Stromal cell of bone marrow (primary cell): Measurements from ENCODE around the gene FADS3.
"Not testable (repeated sequence)": the region's sequence is repeated elsewhere in the genome, so short reads cannot be mapped to it uniquely, and the experiment has no call there.

Experiments
- DNase-seq: peaks from one replicate; pipeline ENCODE4 v3.0.0-alpha.2; 2012; ENCODE audit warnings: low read depth

The FADS3 gene

GRCh38 chr11:61898247-61898582 is 6.9 kb upstream of the FADS3 start:
- no peak for DNase-seq

- no peak for DNase-seq
These were observed 6.3 kb upstream of the FADS3 start for GRCh38 chr11:61897387-61898246.

GRCh38 chr11:61896665-61897386 is 5.5 kb upstream of the FADS3 start:
- DNase-seq: no peak

- DNase-seq: no peak
These were observed 4.3 kb upstream of the FADS3 start for GRCh38 chr11:61895718-61896059.

- no peak for DNase-seq
These were observed 3.8 kb upstream of the FADS3 start for GRCh38 chr11:61895046-61895717.

GRCh38 chr11:61893981-61894380 is 2.6 kb upstream of the FADS3 start:
- peak; percentile 93 for DNase-seq

- DNase-seq: no peak
These were observed 683 bp upstream of the FADS3 start for GRCh38 chr11:61892085-61892370.

GRCh38 chr11:61890529-61891330 is 615 bp downstream of the FADS3 start:
- DNase-seq: peak; percentile 50

GRCh38 chr11:61889831-61890230 is 1.5 kb downstream of the FADS3 start:
- no peak for DNase-seq

GRCh38 chr11:61888590-61888989 is 2.8 kb downstream of the FADS3 start:
- DNase-seq: no peak

- peak; percentile 85 for DNase-seq
These were observed 3.4 kb downstream of the FADS3 start for GRCh38 chr11:61887839-61888494.

GRCh38 chr11:61886643-61887042 is 4.7 kb downstream of the FADS3 start:
- no peak for DNase-seq

- no peak for DNase-seq
These were observed 5.4 kb downstream of the FADS3 start for GRCh38 chr11:61885784-61886580.

- DNase-seq: no peak
These were observed 6.1 kb downstream of the FADS3 start for GRCh38 chr11:61885166-61885778.

- DNase-seq: no peak
These were observed 7.4 kb downstream of the FADS3 start for GRCh38 chr11:61883947-61884346.

- no peak for DNase-seq
These were observed 8.0 kb downstream of the FADS3 start for GRCh38 chr11:61883327-61883726.

- DNase-seq: no peak
These were observed 8.5 kb downstream of the FADS3 start for GRCh38 chr11:61882879-61883278.

- not testable (repeated sequence) for DNase-seq
These were observed 9.1 kb downstream of the FADS3 start for GRCh38 chr11:61882267-61882666.

- DNase-seq: no peak
These were observed 9.9 kb downstream of the FADS3 start for GRCh38 chr11:61881397-61881796.

GRCh38 chr11:61880454-61880853 is 10.9 kb downstream of the FADS3 start:
- DNase-seq: no peak

GRCh38 chr11:61880031-61880430 is 11.3 kb downstream of the FADS3 start:
- no peak for DNase-seq
